SK-N-SH treated with all-trans-retinoic acid at 6 μM for 48 hours (cell line): ENCODE results near the gene APBA2.

Experiments
- ATAC-seq: fragments of 200-7000 bp; cut with Tn5 transposase; 3 replicates; pipeline ENCODE4 v1.9.1; 2020; ENCODE audit warnings: mild to moderate bottlenecking, moderate library complexity
- ARNTL ChIP-seq: fragments of 450-650 bp; formaldehyde crosslinking; IDR thresholded peaks from 2 replicates; pipeline ENCODE4 v1.5.0; 2020; ENCODE audit warnings: low read depth, mild to moderate bottlenecking, moderate library complexity, borderline replicate concordance
- BACH2 ChIP-seq: fragments of 250-450 bp; sonication (Bioruptor Pico); IDR thresholded peaks from 2 replicates; pipeline ENCODE4 v1.9.0; 2021; ENCODE audit warnings: mild to moderate bottlenecking, borderline replicate concordance
- CREB5 ChIP-seq: fragments of 250-450 bp; sonication (Bioruptor Pico); IDR thresholded peaks from 2 replicates; pipeline ENCODE4 v1.5.1; 2020; ENCODE audit warnings: low read depth, mild to moderate bottlenecking, moderate library complexity
- CSDC2 ChIP-seq: fragments of 250-450 bp; sonication (Bioruptor Pico); IDR thresholded peaks from 2 replicates; pipeline ENCODE4 v1.5.0; 2020; ENCODE audit warnings: mild to moderate bottlenecking, moderate library complexity
- ESRRG ChIP-seq: fragments of 250-450 bp; sonication (Bioruptor Pico); IDR thresholded peaks from 2 replicates; pipeline ENCODE4 v1.6.1; 2021; ENCODE audit warnings: mild to moderate bottlenecking
- GLIS3 ChIP-seq: fragments of 250-450 bp; sonication (Bioruptor Pico); IDR thresholded peaks from 2 replicates; pipeline ENCODE4 v1.5.0; 2020; ENCODE audit warnings: mild to moderate bottlenecking, moderate library complexity
- ISL1 ChIP-seq: fragments of 250-450 bp; sonication (Bioruptor Pico); IDR thresholded peaks from 2 replicates; pipeline ENCODE4 v2.1.2; 2022; ENCODE audit warnings: mild to moderate bottlenecking, moderate library complexity
- OSR1 ChIP-seq: fragments of 250-450 bp; sonication (Bioruptor Pico); IDR thresholded peaks from 2 replicates; pipeline ENCODE4 v1.8.0; 2022; ENCODE audit warnings: moderate library complexity, mild to moderate bottlenecking, inconsistent platforms
- PATZ1 ChIP-seq: fragments of 250-450 bp; sonication (Bioruptor Pico); IDR thresholded peaks from 2 replicates; pipeline ENCODE4 v1.8.0; 2020; ENCODE audit warnings: mild to moderate bottlenecking, moderate library complexity, borderline replicate concordance
- POU6F1 ChIP-seq: fragments of 250-450 bp; sonication (Bioruptor Pico); IDR thresholded peaks from 2 replicates; pipeline ENCODE4 v1.8.0; 2021; ENCODE audit warnings: low read depth, mild to moderate bottlenecking, moderate library complexity, borderline replicate concordance
- PPARA ChIP-seq: fragments of 250-450 bp; sonication (Bioruptor Pico); IDR thresholded peaks from 2 replicates; pipeline ENCODE4 v1.5.0; 2020; ENCODE audit warnings: mild to moderate bottlenecking, borderline replicate concordance
- RARB ChIP-seq: fragments of 250-450 bp; sonication (Bioruptor Pico); IDR thresholded peaks from 2 replicates; pipeline ENCODE4 v1.8.0; 2021; ENCODE audit warnings: mild to moderate bottlenecking, moderate library complexity
- TCF4 ChIP-seq: fragments of 250-450 bp; sonication (Bioruptor Pico); IDR thresholded peaks from 2 replicates; pipeline ENCODE4 v1.8.0; 2021; ENCODE audit warnings: mild to moderate bottlenecking, moderate library complexity, borderline replicate concordance
- TOX ChIP-seq: fragments of 250-450 bp; sonication (Bioruptor Pico); IDR thresholded peaks from 2 replicates; pipeline ENCODE4 v1.8.0; 2021; ENCODE audit warnings: mild to moderate bottlenecking, moderate library complexity, borderline replicate concordance
- TSHZ2 ChIP-seq: fragments of 250-450 bp; sonication (Bioruptor Pico); IDR thresholded peaks from 2 replicates; pipeline ENCODE4 v1.5.0; 2020; ENCODE audit warnings: mild to moderate bottlenecking, moderate library complexity
- ZC3H10 ChIP-seq: fragments of 250-450 bp; sonication (Bioruptor Pico); IDR thresholded peaks from 2 replicates; pipeline ENCODE4 v1.5.1; 2021; ENCODE audit warnings: mild to moderate bottlenecking, moderate library complexity
- ZFP30 ChIP-seq: fragments of 450-650 bp; formaldehyde crosslinking; IDR thresholded peaks from 2 replicates; pipeline ENCODE4 v1.5.0; 2022; ENCODE audit warnings: mild to moderate bottlenecking, moderate library complexity
- ZNF565 ChIP-seq: fragments of 450-650 bp; formaldehyde crosslinking; conservative IDR thresholded peaks from 2 replicates; pipeline ENCODE4 v1.5.0; 2020; ENCODE audit warnings: low read depth, mild to moderate bottlenecking, moderate library complexity
- ZNF70 ChIP-seq: fragments of 450-650 bp; formaldehyde crosslinking; IDR thresholded peaks from 2 replicates; pipeline ENCODE4 v1.5.0; 2020; ENCODE audit warnings: mild to moderate bottlenecking, moderate library complexity
- ZNF8 ChIP-seq: fragments of 450-650 bp; formaldehyde crosslinking; IDR thresholded peaks from 2 replicates; pipeline ENCODE4 v1.5.0; 2020; ENCODE audit warnings: mild to moderate bottlenecking, moderate library complexity

APBA2 gene

GRCh38 chr15:28994831-28995596 is 109.2 kb downstream of the APBA2 start:
- TF ChIP-seq PPARA (no peak), ZNF70 (CRISPR knock-in tag) (no peak), ZFP30 (CRISPR knock-in tag) (no peak), ISL1 (no peak), CREB5 (CRISPR knock-in tag) (no peak), ESRRG (CRISPR knock-in tag) (no peak), BACH2 (CRISPR knock-in tag) (no peak), ZNF8 (CRISPR knock-in tag) (no peak), TOX (no peak), TCF4 (CRISPR knock-in tag) (no peak), ZC3H10 (no peak), OSR1 (CRISPR knock-in tag) (no peak), RARB (CRISPR knock-in tag) (no peak), ZNF565 (CRISPR knock-in tag) (no peak), TSHZ2 (CRISPR knock-in tag) (no peak)
- no peak for ATAC-seq

GRCh38 chr15:28995705-28996104 is 109.9 kb downstream of the APBA2 start:
- no peak for ATAC-seq
- TF ChIP-seq ISL1 = no peak
- TF ChIP-seq GLIS3 (CRISPR knock-in tag) = no peak
- no peak for TF ChIP-seq CREB5 (CRISPR knock-in tag)
- no peak for TF ChIP-seq CSDC2
- TF ChIP-seq ESRRG (CRISPR knock-in tag) = no peak
- no peak for TF ChIP-seq PATZ1

- TF ChIP-seq GLIS3 (CRISPR knock-in tag) = no peak
- TF ChIP-seq PPARA = no peak
- no peak for TF ChIP-seq TSHZ2 (CRISPR knock-in tag)
- no peak for TF ChIP-seq PATZ1
- no peak for TF ChIP-seq ZNF70 (CRISPR knock-in tag)
- TF ChIP-seq ZFP30 (CRISPR knock-in tag) = no peak
- TF ChIP-seq CSDC2 = no peak
- no peak for TF ChIP-seq BACH2 (CRISPR knock-in tag)
- no peak for TF ChIP-seq TCF4 (CRISPR knock-in tag)
- TF ChIP-seq ZNF8 (CRISPR knock-in tag) = no peak
- TF ChIP-seq ESRRG (CRISPR knock-in tag) = no peak
- TF ChIP-seq ZNF565 (CRISPR knock-in tag) = no peak
- TF ChIP-seq ZC3H10 = no peak
- no peak for TF ChIP-seq OSR1 (CRISPR knock-in tag)
- TF ChIP-seq POU6F1 (CRISPR knock-in tag) = no peak
- no peak for TF ChIP-seq CREB5 (CRISPR knock-in tag)
- TF ChIP-seq ARNTL (CRISPR knock-in tag) = no peak
- TF ChIP-seq TOX = no peak
- ATAC-seq = no peak
These were observed 110.5 kb downstream of the APBA2 start for GRCh38 chr15:28996289-28996688.
